HepG2 (cell line): Measurements from ENCODE around the gene DENND4A. TPM values are rescaled to one million over a fixed set of nuclear protein-coding genes. Genes with fewer than 3 reads are reported as not detected.

Experiments
- ATAC-seq: fragments of 200-7000 bp; cut with Tn5 transposase; 3 replicates; pipeline ENCODE4 v1.9.1; 2020; ENCODE audit warnings: mild to moderate bottlenecking, moderate library complexity
- BruUV-seq: library from RNA; stranded (reverse); fragments of 400-500 nt; replicated peaks from 2 replicates; lab custom pipeline; 2021; lab: Mats Ljungman, UMichigan
- CTCF ChIA-PET: fragments of 300-600 bp; formaldehyde crosslinking; extraction: SDS; loops from one replicate; lab custom pipeline; 2021; ENCODE audit warnings: low total read pairs, inconsistent platforms, low intra/inter-chr PET ratio; lab: Yijun Ruan, JAX
- POLR2A ChIA-PET: fragments of 350-600 bp; sonication (Branson Sonifier 250); formaldehyde crosslinking; loops from one replicate; lab custom pipeline; 2020; ENCODE audit warnings: antibody characterized with exemption, inconsistent platforms; lab: Yijun Ruan, JAX
- DNase-seq: peaks from one replicate; pipeline ENCODE4 v3.0.0-alpha.2; 2015; ENCODE audit warnings: low spot score
- FAIRE-seq: peaks from 3 replicates; lab custom pipeline; 2011; peaks lifted over from hg19 to GRCh38; lab: Jason Lieb, UNC
- H2AFZ ChIP-seq: one replicate; pipeline ENCODE4 v1.6.1; 2011; ENCODE audit warnings: low read length, inconsistent platforms
- H3K27ac ChIP-seq: fragments of 300-600 bp; 3 replicates; pipeline ENCODE4 v1.8.0; 2011; ENCODE audit warnings: mixed run types, mild to moderate bottlenecking, mixed read lengths, low read length, inconsistent platforms; ENCODE audit not compliant: insufficient read depth; ENCODE audit errors: extremely low read length
- H3K27me3 ChIP-seq, 2 experiments: fragments of 200-600 bp in 1 of 2; 2 replicates in 1 of 2; 3 replicates in 1 of 2; pipeline versions ENCODE4 v1.6.0 to v1.8.0; 2011; ENCODE audit warnings: low read length in 2 of 2, mild to moderate bottlenecking in 2 of 2, moderate library complexity in 2 of 2, inconsistent platforms in 1 of 2; ENCODE audit not compliant: insufficient read depth in 2 of 2, control insufficient read depth in 1 of 2
- H3K36me3 ChIP-seq, 2 experiments: fragments of 200-600 bp in 1 of 2; replicated peaks in 1 of 2; 2 replicates in 1 of 2; 3 replicates in 1 of 2; pipeline versions ENCODE4 v1.5.1 to v1.8.0; 2011; ENCODE audit warnings: low read length in 2 of 2, inconsistent platforms in 1 of 2; ENCODE audit not compliant: insufficient read depth in 2 of 2, control insufficient read depth in 1 of 2
- H3K4me1 ChIP-seq: 2 replicates; pipeline ENCODE4 v1.5.1; 2012; ENCODE audit warnings: low read length, inconsistent platforms; ENCODE audit not compliant: insufficient read depth
- H3K4me2 ChIP-seq: 2 replicates; pipeline ENCODE4 v1.6.0; 2011; ENCODE audit warnings: low read depth, low read length, inconsistent platforms
- H3K4me3 ChIP-seq, 3 experiments: fragments of 200-600 bp in 1 of 3; sonication (generic), shearing (Covaris generic) in 1 of 3; replicated peaks in 1 of 3; 2 replicates each; pipeline ENCODE4 v1.5.1; 2011 to 2016; ENCODE audit warnings: low read length in 3 of 3, inconsistent platforms in 2 of 3, low read depth in 2 of 3, mild to moderate bottlenecking in 2 of 3, control low read depth in 1 of 3, mixed read lengths in 1 of 3; ENCODE audit not compliant: insufficient read depth in 1 of 3
- H3K79me2 ChIP-seq: one replicate; pipeline ENCODE4 v1.6.1; 2011; ENCODE audit warnings: low read length, inconsistent platforms; ENCODE audit not compliant: insufficient read depth
- H3K9ac ChIP-seq: 2 replicates; pipeline ENCODE4 v1.6.0; 2011; ENCODE audit warnings: mild to moderate bottlenecking, low read depth, low read length, inconsistent platforms; ENCODE audit not compliant: insufficient read depth
- H3K9me3 ChIP-seq: 2 replicates; pipeline ENCODE4 v1.5.1; 2012; ENCODE audit warnings: mild to moderate bottlenecking, low read length
- H4K20me1 ChIP-seq: 2 replicates; pipeline ENCODE4 v1.6.0; 2011; ENCODE audit warnings: inconsistent platforms, mild to moderate bottlenecking, low read length, moderate library complexity; ENCODE audit not compliant: insufficient read depth
- ADNP ChIP-seq: sonication (generic); formaldehyde crosslinking; IDR thresholded peaks from 2 replicates; pipeline ENCODE4 v1.4.0; 2020; ENCODE audit warnings: missing genetic modification reagents
- CAMTA2 ChIP-seq: sonication (generic); formaldehyde crosslinking; IDR thresholded peaks from 2 replicates; pipeline ENCODE4 v1.4.0; 2020; ENCODE audit warnings: mild to moderate bottlenecking, missing genetic modification reagents, borderline replicate concordance
- CBX1 ChIP-seq: IDR thresholded peaks from one replicate; pipeline ENCODE4 v1.6.1; 2016; ENCODE audit warnings: antibody characterized with exemption, low read depth
- CBX5 ChIP-seq: sonication (generic); formaldehyde crosslinking; IDR thresholded peaks from 2 replicates; pipeline ENCODE4 v1.4.0; 2020; ENCODE audit warnings: missing genetic modification reagents, borderline replicate concordance
- CEBPB ChIP-seq: IDR thresholded peaks from 2 replicates; pipeline ENCODE4 v1.6.1; 2011; ENCODE audit warnings: low read depth, low read length, improper control_type of control experiment, borderline replicate concordance
- CEBPG ChIP-seq: IDR thresholded peaks from 2 replicates; pipeline ENCODE4 v1.6.1; 2016
- FOXA3 ChIP-seq: IDR thresholded peaks from 2 replicates; pipeline ENCODE4 v1.6.1; 2016; ENCODE audit warnings: missing genetic modification reagents, missing compliant biosample characterization
- FOXP4 ChIP-seq: sonication (generic); formaldehyde crosslinking; IDR thresholded peaks from 2 replicates; pipeline ENCODE4 v1.4.0; 2020; ENCODE audit warnings: missing genetic modification reagents
- HOXA7 ChIP-seq: sonication (generic); formaldehyde crosslinking; IDR thresholded peaks from 2 replicates; pipeline ENCODE4 v1.8.1; 2022; ENCODE audit warnings: mild to moderate bottlenecking, missing genetic modification reagents, moderate library complexity
- JUNB ChIP-seq: sonication (generic); formaldehyde crosslinking; IDR thresholded peaks from 2 replicates; pipeline ENCODE4 v1.8.0; 2022; ENCODE audit warnings: missing genetic modification reagents, mild to moderate bottlenecking, borderline replicate concordance
- MTF1 ChIP-seq: sonication (generic); formaldehyde crosslinking; IDR thresholded peaks from 2 replicates; pipeline ENCODE4 v1.5.0; 2020; ENCODE audit warnings: missing genetic modification reagents
- RFXANK ChIP-seq: IDR thresholded peaks from 2 replicates; pipeline ENCODE4 v1.6.1; 2016
- RNF219 ChIP-seq: sonication (generic); formaldehyde crosslinking; IDR thresholded peaks from 2 replicates; pipeline ENCODE4 v1.5.0; 2020; ENCODE audit warnings: mild to moderate bottlenecking, missing genetic modification reagents
- SOX13 ChIP-seq, 3 experiments: fragments of 450-650 bp in 1 of 3; sonication (generic) in 1 of 3; formaldehyde crosslinking in 1 of 3; IDR thresholded peaks in 2 of 3; conservative IDR thresholded peaks in 1 of 3; 2 replicates each; pipeline versions ENCODE4 v1.5.0 to v1.6.1; 2016 to 2020; ENCODE audit warnings: antibody characterized with exemption in 1 of 3, mild to moderate bottlenecking in 1 of 3, missing compliant biosample characterization in 1 of 3, missing genetic modification reagents in 1 of 3, moderate library complexity in 1 of 3
- SOX5 ChIP-seq: IDR thresholded peaks from 2 replicates; pipeline ENCODE4 v1.6.1; 2016; ENCODE audit warnings: borderline replicate concordance
- ZNF24 ChIP-seq: fragments of 450-650 bp; IDR thresholded peaks from 2 replicates; pipeline ENCODE4 v1.6.1; 2017; ENCODE audit warnings: antibody characterized with exemption, mild to moderate bottlenecking
- ZNF3 ChIP-seq: IDR thresholded peaks from 2 replicates; pipeline ENCODE4 v1.7.0; 2017; ENCODE audit warnings: inconsistent platforms
- ZNF788 ChIP-seq: sonication (generic); formaldehyde crosslinking; IDR thresholded peaks from 2 replicates; pipeline ENCODE4 v1.5.0; 2020; ENCODE audit warnings: mild to moderate bottlenecking, missing genetic modification reagents, borderline replicate concordance
- ZSCAN9 ChIP-seq: IDR thresholded peaks from 2 replicates; pipeline ENCODE4 v1.6.1; 2016; ENCODE audit warnings: borderline replicate concordance
- ZXDC ChIP-seq: sonication (generic); formaldehyde crosslinking; IDR thresholded peaks from 2 replicates; pipeline ENCODE4 v1.5.0; 2020; ENCODE audit warnings: mild to moderate bottlenecking, missing genetic modification reagents
- WGBS: methylation state at CpG from one replicate; pipeline ENCODE4 v1.1.6; 2017; ENCODE audit warnings: low lambda C conversion rate; 5-methylcytosine and 5-hydroxymethylcytosine counted together
- in situ Hi-C: cut with HindIII; loops from 2 replicates; pipeline ENCODE4 v1.10.0; 2017; ENCODE audit warnings: low pct_unique_long_range_greater_than_20kb; ENCODE audit not compliant: extremely low pct_ligation_motif_present
- intact Hi-C: fragments of 100-400 bp; cut with micrococcal nuclease; formaldehyde crosslinking; loops from one replicate; pipeline ENCODE4 v1.10.0; 2022; ENCODE audit not compliant: unreplicated experiment
- polyA plus RNA-seq, 8 experiments: library from polyadenylated mRNA; depleted of rRNA in 3 of 8; stranded (reverse) in 7 of 8; unstranded in 1 of 8; fragments of >200 nt; fragmentation: Illumina TruSeq in 4 of 8; extraction: Trizol in 4 of 8; gene quantifications; 2 replicates each; pipeline versions ENCODE4 v1.2.1 to v1.2.3, GENCODE V29; 2011 to 2016; ENCODE audit warnings: low read depth in 4 of 8, missing spikeins in 1 of 8, mixed read lengths in 1 of 8; ENCODE audit not compliant: insufficient read depth in 1 of 8
- total RNA-seq, 5 experiments: library from RNA; depleted of rRNA; stranded (reverse); fragments of >200 nt; fragmentation: Illumina TruSeq; extraction: Trizol; gene quantifications; 2 replicates each; pipeline ENCODE4 v1.2.3, GENCODE V29; 2016; ENCODE audit warnings: low read depth in 1 of 5

The DENND4A gene
- total and polyA plus RNA-seq, 2 of the 13 experiments (the other 11 are each of a cell fraction or from before 2014, with no cell fraction given), result 13.2 to 18.6 TPM

- no peaks in the 10 kb centered on the region for H3K9me3 ChIP-seq
- in situ Hi-C loops (no loop called here), intact Hi-C loops (no loop called here)
- H3K9ac ChIP-seq, result no peak overlapping the region
- WGBS, result 94% methylated on average over 5 of the region's 5 CpGs
- CTCF ChIA-PET, result interaction anchor here (0.6 kb wide), 1 partner anchor 43 kb away, joined by 3 read pairs; no protein-coding TSS in a partner anchor
- peaks cover 42% of the 10 kb centered on the region for H3K4me1 ChIP-seq
- H4K20me1 ChIP-seq, result peaks cover 22% of the 10 kb centered on the region
- FAIRE-seq (no peak), ATAC-seq (no peak), DNase-seq (no peak)
- no peak overlapping the region for H3K27ac ChIP-seq
- H3K36me3 ChIP-seq, result peaks cover 3 to 8% of the 10 kb centered on the region in 2 experiments; a peak in 3 of 5 replicates
- no peak overlapping the region for H3K4me2 ChIP-seq
- no peak overlapping the region for H2AFZ ChIP-seq
- no peaks in the 10 kb centered on the region for H3K27me3 ChIP-seq
- POLR2A ChIA-PET, result no interaction called here
- H3K4me3 ChIP-seq, result no peak overlapping the region
- no TSS peak for BruUV-seq
- H3K79me2 ChIP-seq, result peaks cover 92% of the 10 kb centered on the region
- TF ChIP-seq ADNP (CRISPR knock-in tag) (no peak), JUNB (CRISPR knock-in tag) (no peak), HOXA7 (CRISPR knock-in tag) (no peak), CBX1 (no peak), SOX5 (CRISPR knock-in tag) (0 out of 2 replicates have a peak, but pooled peaks have one; percentile 27), CBX5 (no peak), SOX13 (IDR thresholded peaks at IDR 0.05) (no peak), SOX13 (CRISPR knock-in tag; conservative IDR thresholded peaks at IDR 0.05 in 1 of 2, IDR thresholded peaks at IDR 0.05 in 1 of 2) (peak in 1 of 2 experiments; percentile 64; a peak in 2 of 4 replicates), ZNF788 (no peak), CEBPG (CRISPR knock-in tag) (peak; percentile 49), RFXANK (CRISPR knock-in tag) (no peak), FOXA3 (CRISPR knock-in tag) (no peak), CAMTA2 (CRISPR knock-in tag) (no peak), ZSCAN9 (CRISPR knock-in tag) (no peak), ZNF3 (CRISPR knock-in tag) (no peak), ZNF24 (no peak), RNF219 (CRISPR knock-in tag) (no peak), CEBPB (peak; percentile 36; the same call in 1 of the 2 replicates), ZXDC (no peak), FOXP4 (0 out of 2 replicates have a peak, but pooled peaks have one; percentile 26), MTF1 (CRISPR knock-in tag) (no peak)
These were observed 8.2 kb downstream of the DENND4A start for GRCh38 chr15:65783872-65784271.
